ENCODE results near the gene GULP1. TPM values are rescaled to one million over a fixed set of nuclear protein-coding genes. Genes with fewer than 3 reads are reported as not detected.

GULP1 gene
- total RNA-seq, 1 donor from 2014 or later, result 57.2 TPM

GRCh38 chr2:188272121-188272520 is 19.6 kb upstream of the GULP1 start:
- Histone ChIP-seq H3K36me3 (no peaks in the 10 kb centered on the region), H3K4me1 (no peaks in the 10 kb centered on the region)

GRCh38 chr2:188274274-188274673 is 17.4 kb upstream of the GULP1 start:
- no peak for DNase-seq (ENCODE audit: extremely low spot score in 2 of 2)
- intact Hi-C loops (cut with DNase I), result no loop called here
- no peaks in the 10 kb centered on the region for H3K36me3 ChIP-seq
- H3K27ac ChIP-seq, result no peak overlapping the region
- H3K4me1 ChIP-seq, result no peaks in the 10 kb centered on the region
- H3K9me3 ChIP-seq, result no peaks in the 10 kb centered on the region
- H3K27me3 ChIP-seq, result no peaks in the 10 kb centered on the region
- TF ChIP-seq CTCF (IDR thresholded peaks at IDR 0.05) (no peak), POLR2AphosphoS5 (IDR thresholded peaks at IDR 0.05; ENCODE audit: insufficient read depth in 1 of 2, low read depth in 1 of 2) (no peak), POLR2A (IDR thresholded peaks at IDR 0.05) (no peak)
- no peak overlapping the region for H3K4me3 ChIP-seq

More at GRCh38 chr2:188272121-188272520, 19.6 kb upstream of the GULP1 start:
- no peaks in the 10 kb centered on the region for H3K27me3 ChIP-seq
- intact Hi-C loops (cut with DNase I), result no loop called here
- no peaks in the 10 kb centered on the region for H3K9me3 ChIP-seq
- no peak for TF ChIP-seq POLR2A (IDR thresholded peaks at IDR 0.05)
- no peak for TF ChIP-seq CTCF (IDR thresholded peaks at IDR 0.05)
- no peak for TF ChIP-seq POLR2AphosphoS5 (IDR thresholded peaks at IDR 0.05; ENCODE audit: insufficient read depth in 1 of 2, low read depth in 1 of 2)
- H3K27ac ChIP-seq, result no peak overlapping the region
- no peak for DNase-seq (ENCODE audit: extremely low spot score in 2 of 2)
- no peak overlapping the region for H3K4me3 ChIP-seq

GRCh38 chr2:188276255-188276654 is 15.4 kb upstream of the GULP1 start:
- no peak for TF ChIP-seq POLR2AphosphoS5 (IDR thresholded peaks at IDR 0.05; ENCODE audit: insufficient read depth in 1 of 2, low read depth in 1 of 2)
- no peak for TF ChIP-seq CTCF (IDR thresholded peaks at IDR 0.05)
- no peak for TF ChIP-seq POLR2A (IDR thresholded peaks at IDR 0.05)
- intact Hi-C loops (cut with DNase I), result no loop called here
- no peaks in the 10 kb centered on the region for H3K36me3 ChIP-seq
- H3K4me3 ChIP-seq, result no peak overlapping the region
- no peak overlapping the region for H3K27ac ChIP-seq
- no peaks in the 10 kb centered on the region for H3K27me3 ChIP-seq
- no peaks in the 10 kb centered on the region for H3K4me1 ChIP-seq
- no peaks in the 10 kb centered on the region for H3K9me3 ChIP-seq
- no peak for DNase-seq (ENCODE audit: extremely low spot score in 2 of 2)

GRCh38 chr2:188277786-188278185 is 13.9 kb upstream of the GULP1 start:
- Histone ChIP-seq H3K27ac (no peak overlapping the region), H3K4me1 (no peaks in the 10 kb centered on the region), H3K9me3 (no peaks in the 10 kb centered on the region), H3K4me3 (no peak overlapping the region), H3K27me3 (no peaks in the 10 kb centered on the region), H3K36me3 (no peaks in the 10 kb centered on the region)
- intact Hi-C loops (cut with DNase I), result no loop called here
- no peak for DNase-seq (ENCODE audit: extremely low spot score in 2 of 2)
- TF ChIP-seq POLR2A (IDR thresholded peaks at IDR 0.05), result no peak
- no peak for TF ChIP-seq CTCF (IDR thresholded peaks at IDR 0.05)
- no peak for TF ChIP-seq POLR2AphosphoS5 (IDR thresholded peaks at IDR 0.05; ENCODE audit: insufficient read depth in 1 of 2, low read depth in 1 of 2)

GRCh38 chr2:188278388-188279092 is 13.1 kb upstream of the GULP1 start:
- Histone ChIP-seq H3K27me3 (no peaks in the 10 kb centered on the region), H3K4me1 (no peaks in the 10 kb centered on the region), H3K9me3 (no peaks in the 10 kb centered on the region), H3K4me3 (no peak overlapping the region), H3K27ac (no peak overlapping the region), H3K36me3 (no peaks in the 10 kb centered on the region)
- intact Hi-C loops (cut with DNase I), result no loop called here
- TF ChIP-seq CTCF (IDR thresholded peaks at IDR 0.05) (no peak), POLR2A (IDR thresholded peaks at IDR 0.05) (no peak), POLR2AphosphoS5 (IDR thresholded peaks at IDR 0.05; ENCODE audit: insufficient read depth in 1 of 2, low read depth in 1 of 2) (no peak)
- DNase-seq (ENCODE audit: extremely low spot score in 2 of 2), result no peak

Data from vagina (tissue), 2 donors.